HG03439 (cell line): Measurements from ENCODE around the gene ZNF573.

Experiments used
- ATAC-seq: cut with Tn5 transposase; IDR thresholded peaks from one replicate; pipeline ENCODE4 v1.9.1; 2021; ENCODE audit warnings: mild to moderate bottlenecking, moderate library complexity; ENCODE audit not compliant: unreplicated experiment

ZNF573 gene

GRCh38 chr19:37695144-37695899, 84.1 kb downstream of the ZNF573 start:
- ATAC-seq, result no peak

GRCh38 chr19:37692956-37693620, 86.3 kb downstream of the ZNF573 start:
- no peak for ATAC-seq

- ATAC-seq, result no peak
Observed at GRCh38 chr19:37691881-37692504, 87.4 kb downstream of the ZNF573 start.
